H1 (cell line): ENCODE data around the gene POU2F1. TPM values are rescaled to one million over a fixed set of nuclear protein-coding genes. Genes with fewer than 3 reads are reported as not detected.

Experiments used
- ATF3 ChIP-seq: IDR thresholded peaks from 2 replicates; pipeline ENCODE4 v1.6.1; 2011; ENCODE audit warnings: low read depth, mild to moderate bottlenecking, low read length; ENCODE audit not compliant: insufficient read depth
- CHD1 ChIP-seq: IDR thresholded peaks from 2 replicates; pipeline ENCODE4 v1.6.1; 2012; ENCODE audit warnings: low read depth, low read length, improper control_type of control experiment
- CTBP2 ChIP-seq: IDR thresholded peaks from 2 replicates; pipeline ENCODE4 v1.7.0; 2011; ENCODE audit warnings: borderline replicate concordance, mild to moderate bottlenecking, moderate library complexity, mixed read lengths, low read length; ENCODE audit not compliant: insufficient read depth, insufficient read length
- JUND ChIP-seq: IDR thresholded peaks from 2 replicates; pipeline ENCODE4 v1.6.1; 2011; ENCODE audit warnings: mild to moderate bottlenecking, improper control_type of control experiment, low read length
- POLR2AphosphoS5 ChIP-seq: IDR thresholded peaks from 2 replicates; pipeline ENCODE4 v1.6.1; 2011; ENCODE audit warnings: low read depth, low read length
- RAD21 ChIP-seq, 2 experiments: IDR thresholded peaks in 1 of 2; conservative IDR thresholded peaks in 1 of 2; 2 replicates each; pipeline ENCODE4 v1.6.1; 2011; ENCODE audit warnings: low read depth in 2 of 2, low read length in 2 of 2, improper control_type of control experiment in 1 of 2, inconsistent platforms in 1 of 2, mild to moderate bottlenecking in 1 of 2, moderate library complexity in 1 of 2
- RBBP5 ChIP-seq: IDR thresholded peaks from 2 replicates; pipeline ENCODE4 v1.7.1; 2012; ENCODE audit warnings: low read depth, mild to moderate bottlenecking, inconsistent platforms, low read length, moderate library complexity, borderline replicate concordance
- RFX5 ChIP-seq: IDR thresholded peaks from 2 replicates; pipeline ENCODE4 v1.6.1; 2011; ENCODE audit warnings: low read depth, low read length, improper control_type of control experiment, borderline replicate concordance
- SRF ChIP-seq: IDR thresholded peaks from 2 replicates; pipeline ENCODE4 v1.6.1; 2011; ENCODE audit warnings: mild to moderate bottlenecking, low read depth, low read length, moderate library complexity
- USF2 ChIP-seq: IDR thresholded peaks from 2 replicates; pipeline ENCODE4 v1.6.1; 2011; ENCODE audit warnings: low read length, improper control_type of control experiment
- ZNF274 ChIP-seq: IDR thresholded peaks from 2 replicates; pipeline ENCODE4 v1.7.0; 2012; ENCODE audit warnings: low read length, borderline replicate concordance; ENCODE audit errors: extremely low read depth
- polyA plus RNA-seq, 7 experiments: library from polyadenylated mRNA; depleted of rRNA in 3 of 7; stranded (reverse) in 5 of 7; unstranded in 2 of 7; fragments of >200 nt in 5 of 7; fragments of 200-250 nt in 2 of 7; gene quantifications; 1 replicate in 5 of 7; 2 replicates in 1 of 7; 4 replicates in 1 of 7; pipeline versions ENCODE4 v1.2.1 to v1.2.3, GENCODE V29; 2011 to 2013; ENCODE audit warnings: missing spikeins in 2 of 7, mixed read lengths in 2 of 7
- total RNA-seq: library from RNA; stranded (reverse); fragmentation: NEBNext Ultra II Directional; extraction: Animal tissue kit (Norgen Biotek cat#: 25700); gene quantifications from 2 replicates; pipeline ENCODE4 v1.2.1, GENCODE V29; 2021

Gene POU2F1
- total and polyA plus RNA-seq, 2 of the 8 experiments (the other 6 are each of a cell fraction or from before 2014, with no cell fraction given), result 37.0 to 57.2 TPM

GRCh38 chr1:167262836-167263235, 42.1 kb downstream of the POU2F1 start (continued):
- TF ChIP-seq RFX5 (no peak), RBBP5 (no peak), JUND (no peak), ATF3 (no peak), RAD21 (IDR thresholded peaks at IDR 0.05 in 1 of 2, conservative IDR thresholded peaks at IDR 0.05 in 1 of 2; ENCODE audit: low read depth in 2 of 2, low read length in 2 of 2) (no peak), ZNF274 (no peak), CHD1 (no peak), SRF (no peak), CTBP2 (no peak), POLR2AphosphoS5 (no peak), USF2 (no peak)
